ENCODE data around the gene SUN5.

DNA sequence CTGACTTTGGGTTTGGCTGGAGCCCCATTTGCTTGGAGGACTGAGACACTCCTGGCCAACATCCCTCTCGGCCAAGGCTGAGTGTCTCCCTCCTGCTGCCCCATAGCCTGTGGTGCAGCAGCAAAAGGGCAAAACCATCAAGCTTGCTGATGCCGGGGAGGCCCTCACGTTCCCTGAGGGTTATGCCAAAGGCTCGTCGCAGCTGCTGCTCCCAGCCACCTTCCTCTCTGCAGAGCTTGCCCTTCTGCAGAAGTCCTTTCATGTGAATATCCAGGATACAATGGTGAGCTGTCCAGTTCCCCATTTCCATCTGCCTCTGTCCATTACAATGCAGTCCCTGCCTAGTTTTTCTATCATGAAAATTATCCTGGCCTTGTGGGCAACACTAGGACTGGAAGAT lies 33.2 kb upstream of the SUN5 start:
- TF ChIP-seq POLR2AphosphoS5 (IDR thresholded peaks at IDR 0.05; ENCODE audit: borderline replicate concordance, low read depth, low read length): no peak
- TF ChIP-seq EZH2 (IDR thresholded peaks at IDR 0.05): no peak

All from SK-N-MC (cell line).